GM19238 (cell line): ENCODE results near the gene KIF1A.

Experiments
- DNase-seq: peaks from one replicate; pipeline ENCODE4 v3.0.0; 2011; ENCODE audit warnings: low spot score; ENCODE audit not compliant: insufficient read length

KIF1A gene

GRCh38 chr2:240820607-240821428 lies 799 bp upstream of the KIF1A start:
- no peak for DNase-seq

- DNase-seq, result no peak
Observed at GRCh38 chr2:240819126-240819857, 727 bp downstream of the KIF1A start.

GRCh38 chr2:240818293-240819125 lies 1.5 kb downstream of the KIF1A start:
- DNase-seq, result no peak

DNA sequence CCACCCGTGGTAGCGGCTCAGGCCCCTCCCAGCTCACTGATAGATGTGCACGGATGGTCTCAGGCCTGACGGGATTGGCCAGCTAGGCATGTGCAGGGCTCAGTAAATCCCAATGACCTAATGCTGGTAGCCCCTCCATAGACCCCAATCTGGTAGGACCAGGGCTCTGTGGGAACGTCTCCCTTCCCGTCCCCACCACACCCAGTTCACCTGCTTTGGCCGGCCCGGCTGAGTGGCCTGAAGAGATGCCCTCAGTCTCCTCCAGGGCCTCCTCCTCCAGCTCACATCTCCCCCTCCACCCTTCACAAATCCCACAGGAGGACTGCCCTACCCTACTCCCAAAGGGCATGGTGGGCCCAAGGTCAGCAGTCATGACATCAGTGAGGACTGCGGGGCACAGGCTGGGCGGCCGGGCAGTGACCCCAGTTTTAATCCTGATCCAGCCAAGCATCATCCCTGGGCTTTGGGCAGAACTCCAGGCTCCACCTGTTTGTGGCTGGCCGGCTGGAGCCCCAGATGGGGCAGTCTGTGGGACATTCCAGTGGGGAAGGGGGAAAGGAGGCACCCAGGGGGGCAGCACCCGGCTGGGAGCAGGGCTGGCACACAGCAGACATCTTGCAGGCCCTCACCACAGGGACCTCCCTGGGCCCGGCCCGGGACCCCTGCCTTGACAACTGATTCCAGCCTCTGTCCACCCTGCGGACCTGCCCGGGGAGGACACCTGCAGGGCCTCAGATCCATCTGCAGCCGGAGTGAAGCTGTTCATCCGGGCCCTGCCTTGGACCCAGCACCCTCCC lies 2.3 kb downstream of the KIF1A start:
- no peak for DNase-seq

DNA sequence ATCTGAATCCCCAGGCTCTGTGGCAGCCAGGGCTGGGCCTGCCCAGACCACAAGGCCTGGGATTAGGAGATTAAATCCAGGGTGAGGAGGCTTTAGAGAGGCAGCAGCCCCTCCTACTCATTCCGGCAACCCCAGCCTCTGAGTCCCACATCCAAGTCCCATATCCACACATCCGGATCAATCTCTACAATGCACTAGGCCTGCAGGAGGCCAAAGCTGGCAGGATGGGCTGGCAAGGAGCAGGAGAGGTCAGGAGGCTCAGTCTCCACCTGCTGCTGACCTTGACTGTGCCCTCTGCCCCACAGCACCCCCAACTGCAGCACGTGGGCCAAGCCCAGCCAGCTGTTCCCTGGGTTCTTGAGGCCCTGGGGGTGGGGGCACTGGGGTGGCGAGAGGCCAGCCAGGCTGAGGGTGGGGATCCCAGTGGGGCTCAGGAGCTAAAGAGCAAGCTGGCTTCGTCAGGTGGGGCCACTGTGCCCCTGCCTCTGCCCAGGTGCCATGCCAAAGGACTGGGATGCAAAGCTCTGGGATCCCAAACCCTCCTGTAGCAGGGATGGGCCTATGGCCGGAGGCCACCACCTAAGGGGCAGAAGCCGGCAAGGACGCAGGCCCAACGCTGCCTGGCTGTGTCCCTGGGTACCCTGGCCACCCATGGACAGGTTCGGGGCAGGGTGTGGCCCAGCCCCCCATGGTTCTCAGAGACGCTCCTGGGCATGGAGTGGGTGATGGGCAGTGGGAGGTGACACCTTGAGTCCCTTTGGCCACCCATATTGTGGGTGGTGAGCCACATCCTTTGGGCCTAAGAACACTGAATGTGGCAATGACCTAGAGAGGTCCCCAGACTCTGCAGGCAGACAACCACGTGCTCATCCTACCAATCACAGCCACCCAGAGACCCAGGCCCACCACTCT lies 3.2 kb downstream of the KIF1A start:
- no peak for DNase-seq

DNA sequence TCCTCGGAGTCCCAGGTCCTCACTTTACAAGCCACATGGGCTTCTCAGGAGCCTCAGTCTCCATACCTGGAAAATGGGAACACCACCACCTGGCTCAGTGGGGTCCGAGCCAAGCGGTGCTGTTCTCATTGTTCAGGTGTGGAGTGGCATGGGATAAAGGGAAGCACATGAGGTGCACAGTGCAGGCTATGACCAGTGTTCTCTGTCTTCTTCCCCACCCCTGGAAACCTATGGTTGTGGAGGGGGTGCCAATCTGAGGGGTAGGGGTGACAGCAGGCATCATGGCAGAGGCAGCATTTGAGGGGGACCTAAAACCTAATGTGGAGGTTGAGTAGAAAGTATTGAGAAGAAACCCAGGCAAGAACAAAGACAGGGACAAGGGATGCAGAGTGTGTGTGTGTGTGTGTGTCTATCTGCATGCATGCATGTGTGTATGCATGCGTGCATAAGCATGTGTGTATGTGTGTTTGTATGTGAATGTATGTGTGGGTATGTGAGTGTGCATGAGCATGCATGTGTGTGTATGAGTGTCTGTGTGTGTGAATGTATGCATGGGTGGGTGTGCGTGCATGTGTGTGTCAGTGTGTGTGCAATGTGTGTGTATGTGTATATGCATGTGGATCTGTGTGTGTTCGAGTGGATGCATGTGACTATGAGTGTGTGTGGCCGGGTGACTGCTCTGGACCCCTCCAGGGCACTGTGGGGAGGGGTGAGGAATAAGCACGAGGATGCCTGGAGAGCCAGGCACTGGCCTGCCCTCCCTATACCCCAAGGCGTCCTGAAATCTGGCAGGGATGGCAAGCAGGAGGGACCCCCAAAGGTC lies 4.0 kb downstream of the KIF1A start:
- no peak for DNase-seq

- DNase-seq, result no peak
Observed at GRCh38 chr2:240814946-240815760, 4.9 kb downstream of the KIF1A start.

DNA sequence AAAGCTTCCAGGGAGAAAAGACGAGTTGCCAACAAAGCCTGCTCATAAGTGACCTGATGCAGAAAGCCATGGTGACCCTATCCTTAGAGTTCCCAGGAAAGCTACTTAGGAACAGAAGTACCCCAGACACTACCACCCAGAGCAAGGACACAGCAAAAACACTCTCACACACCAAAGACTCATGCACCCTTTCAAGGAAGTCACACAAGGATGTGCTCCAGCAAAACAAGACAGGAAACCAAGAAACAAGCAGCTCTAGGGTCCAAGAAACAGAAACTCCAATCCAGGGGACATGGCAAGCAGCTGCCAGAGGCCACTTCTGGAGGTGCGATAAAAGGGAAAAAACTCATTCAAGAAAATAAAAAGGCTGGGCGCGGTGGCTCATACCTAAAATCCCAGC lies 5.7 kb downstream of the KIF1A start:
- DNase-seq, result no peak

GRCh38 chr2:240813231-240813921 lies 6.6 kb downstream of the KIF1A start:
- no peak for DNase-seq

DNA sequence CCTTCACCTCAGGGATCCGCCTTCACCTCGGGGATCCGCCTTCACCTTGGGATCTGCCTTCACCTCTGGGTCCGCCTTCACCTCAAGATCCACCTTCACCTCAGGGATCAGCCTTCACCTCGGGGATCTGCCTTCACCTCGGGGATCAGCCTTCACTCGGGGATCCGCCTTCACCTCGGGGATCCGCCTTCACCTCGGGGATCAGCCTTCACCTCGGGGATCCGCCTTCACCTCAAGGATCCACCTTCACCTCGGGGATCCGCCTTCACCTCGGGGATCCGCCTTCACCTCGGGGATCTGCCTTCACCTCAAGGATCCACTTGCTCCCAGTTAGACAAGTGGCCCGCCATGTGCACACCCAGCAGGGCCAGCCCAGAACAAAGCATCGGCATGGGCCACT lies 7.3 kb downstream of the KIF1A start:
- DNase-seq, result no peak

- DNase-seq, result no peak
Observed at GRCh38 chr2:240812301-240812680, 7.7 kb downstream of the KIF1A start.

GRCh38 chr2:240811346-240812300 lies 8.4 kb downstream of the KIF1A start:
- no peak for DNase-seq

GRCh38 chr2:240810621-240811020 lies 9.4 kb downstream of the KIF1A start:
- DNase-seq, result no peak

- no peak for DNase-seq
Observed at GRCh38 chr2:240810199-240810598, 9.8 kb downstream of the KIF1A start.

DNA sequence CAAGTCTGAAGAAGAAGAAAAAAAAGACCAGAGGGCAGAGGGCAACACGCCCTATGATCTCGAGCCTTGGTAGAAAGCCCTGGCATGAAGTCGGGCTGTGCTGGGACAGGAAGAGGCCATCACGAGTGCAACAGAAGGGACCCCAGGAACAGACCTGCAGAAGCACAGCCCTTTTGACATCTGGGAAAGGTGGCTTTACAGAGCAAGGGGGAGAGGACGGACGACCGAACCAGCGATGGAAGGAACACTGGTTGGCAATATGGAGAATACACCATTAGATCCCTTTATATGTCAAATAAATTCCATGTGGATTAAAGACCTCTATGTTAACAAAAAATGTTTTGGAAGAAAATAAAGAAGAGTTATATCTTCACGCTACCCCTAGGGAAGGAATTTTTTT lies 10.7 kb downstream of the KIF1A start:
- DNase-seq, result no peak

- no peak for DNase-seq
Observed at GRCh38 chr2:240806459-240806858, 13.6 kb downstream of the KIF1A start.

DNA sequence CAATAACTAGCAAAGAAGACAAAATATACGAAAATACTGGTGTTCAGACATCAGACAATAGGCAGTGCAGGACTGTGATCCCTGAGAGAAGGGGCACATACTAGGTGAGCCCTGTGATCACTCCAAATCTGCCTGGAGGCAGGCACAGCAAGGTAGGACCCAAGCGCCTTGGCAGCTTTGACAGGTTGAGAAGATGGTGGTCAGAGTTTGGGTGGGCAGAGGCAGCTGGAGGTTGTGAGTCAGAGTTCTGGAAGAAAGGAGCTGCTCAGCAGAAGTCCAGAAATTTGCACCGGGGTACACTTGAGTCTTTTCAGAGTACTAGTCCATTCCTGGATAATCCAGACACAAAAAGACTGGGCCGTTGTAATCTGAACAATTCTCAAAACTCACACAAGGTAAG lies 14.0 kb downstream of the KIF1A start:
- DNase-seq, result no peak
